Smooth muscle cell (in vitro differentiated cells): Measurements from ENCODE around the gene IQGAP2. TPM values are rescaled to one million over a fixed set of nuclear protein-coding genes. Genes with fewer than 3 reads are reported as not detected.
A peak's percentile ranks its signal among the peaks of the same experiment; 100 is the strongest.
"Not testable (repeated sequence)": the region's sequence is repeated elsewhere in the genome, so short reads cannot be mapped to it uniquely, and the experiment has no call there.

Source experiments
- DNase-seq: peaks from one replicate; lab custom pipeline; 2025; ENCODE audit not compliant: unreplicated experiment; lab: John Stamatoyannopoulos, UW
- H2AFZ ChIP-seq: fragments of 200-600 bp; sonication (generic); 2 replicates; pipeline ENCODE4 v1.6.0; 2016; ENCODE audit warnings: antibody characterized with exemption, low read depth, mild to moderate bottlenecking
- H3F3A ChIP-seq: fragments of 200-600 bp; sonication (generic); 2 replicates; pipeline ENCODE4 v1.6.0; 2017; ENCODE audit warnings: antibody characterized with exemption, low read depth
- H3K27ac ChIP-seq: fragments of 200-600 bp; sonication (generic); 2 replicates; pipeline ENCODE4 v1.5.1; 2016; ENCODE audit warnings: low read depth, mild to moderate bottlenecking
- H3K27me3 ChIP-seq: fragments of 200-600 bp; sonication (generic); 2 replicates; pipeline ENCODE4 v1.6.1; 2016; ENCODE audit warnings: low read depth, mild to moderate bottlenecking
- H3K36me3 ChIP-seq: fragments of 200-600 bp; sonication (generic); 2 replicates; pipeline ENCODE4 v1.5.1; 2016; ENCODE audit warnings: low read depth
- H3K4me1 ChIP-seq: fragments of 200-600 bp; sonication (generic); 2 replicates; pipeline ENCODE4 v1.5.1; 2016; ENCODE audit warnings: low read depth
- H3K4me2 ChIP-seq: fragments of 200-600 bp; sonication (generic); 2 replicates; pipeline ENCODE4 v1.6.0; 2016; ENCODE audit warnings: mild to moderate bottlenecking
- H3K4me3 ChIP-seq: fragments of 200-600 bp; sonication (generic); 2 replicates; pipeline ENCODE4 v1.5.1; 2016; ENCODE audit warnings: mild to moderate bottlenecking
- H3K79me2 ChIP-seq: fragments of 200-600 bp; sonication (generic); 2 replicates; pipeline ENCODE4 v1.6.0; 2016; ENCODE audit warnings: low read depth, mild to moderate bottlenecking
- H3K9ac ChIP-seq: fragments of 200-600 bp; sonication (generic); 2 replicates; pipeline ENCODE4 v1.6.0; 2016; ENCODE audit warnings: low read depth
- H3K9me3 ChIP-seq: fragments of 200-600 bp; sonication (generic); replicated peaks from 2 replicates; pipeline ENCODE4 v1.5.1; 2016; ENCODE audit warnings: low read depth
- H4K20me1 ChIP-seq: fragments of 200-600 bp; sonication (generic); 2 replicates; pipeline ENCODE4 v1.6.0; 2016; ENCODE audit warnings: low read depth
- CTCF ChIP-seq: fragments of 200-600 bp; sonication (generic); IDR thresholded peaks from 2 replicates; pipeline ENCODE4 v1.5.1; 2017; ENCODE audit warnings: borderline replicate concordance, mild to moderate bottlenecking, antibody characterized with exemption; ENCODE audit not compliant: insufficient read depth, poor library complexity, severe bottlenecking
- WGBS: methylation state at CpG from one replicate; pipeline ENCODE4 v1.1.7; 2016; ENCODE audit warnings: low lambda C conversion rate; 5-methylcytosine and 5-hydroxymethylcytosine counted together
- polyA plus RNA-seq: library from polyadenylated mRNA; unstranded; fragments of >200 nt; fragmentation: Nextera tagmentation; extraction: Ambion mirVana; gene quantifications from 2 replicates; pipeline ENCODE4 v1.2.1, GENCODE V29; 2016
- total RNA-seq: library from RNA; depleted of rRNA; stranded (reverse); fragments of >200 nt; gene quantifications from 2 replicates; pipeline ENCODE4 v1.2.3, GENCODE V29; 2014

Gene IQGAP2
- total and polyA plus RNA-seq, 2 experiments from 2014 or later, result 7.3 to 16.6 TPM

GRCh38 chr5:76433261-76433660 lies 30.2 kb downstream of the IQGAP2 start:
- Histone ChIP-seq H3K4me3 (no peak overlapping the region), H3K27ac (no peak overlapping the region), H3K27me3 (no peaks in the 10 kb centered on the region), H2AFZ (no peak overlapping the region), H3K36me3 (no peaks in the 10 kb centered on the region), H3K9me3 (no peaks in the 10 kb centered on the region), H3K9ac (no peak overlapping the region), H3K4me1 (peaks cover 4% of the 10 kb centered on the region), H3K4me2 (peak overlapping the region; percentile 7), H3F3A (no peaks in the 10 kb centered on the region), H3K79me2 (no peaks in the 10 kb centered on the region), H4K20me1 (no peaks in the 10 kb centered on the region)
- WGBS, result 11% methylated on average over 1 of the region's 1 CpG
- TF ChIP-seq CTCF, result no peak
- no peak for DNase-seq

- not testable (repeated sequence) for H3K79me2 ChIP-seq, H3K27ac ChIP-seq, H3K27me3 ChIP-seq, H3K4me3 ChIP-seq, H3F3A ChIP-seq, H2AFZ ChIP-seq, H3K9ac ChIP-seq, DNase-seq, H3K4me1 ChIP-seq, H3K4me2 ChIP-seq, H4K20me1 ChIP-seq, H3K36me3 ChIP-seq, H3K9me3 ChIP-seq
- WGBS, result 100% methylated on average over 3 of the region's 3 CpGs
These were observed 34.4 kb downstream of the IQGAP2 start for GRCh38 chr5:76437507-76437906.

- H3K4me2 ChIP-seq, result no peak overlapping the region
- H3K4me1 ChIP-seq, result peaks cover 3% of the 10 kb centered on the region
- H3F3A ChIP-seq, result no peaks in the 10 kb centered on the region
- 88% methylated on average over 1 of the region's 1 CpG for WGBS
- DNase-seq, result no peak
- H3K4me3 ChIP-seq, result no peak overlapping the region
- TF ChIP-seq CTCF, result no peak
- H3K27me3 ChIP-seq, result no peaks in the 10 kb centered on the region
- no peaks in the 10 kb centered on the region for H4K20me1 ChIP-seq
- no peak overlapping the region for H3K27ac ChIP-seq
- no peak overlapping the region for H3K9ac ChIP-seq
- no peaks in the 10 kb centered on the region for H3K36me3 ChIP-seq
- no peaks in the 10 kb centered on the region for H3K9me3 ChIP-seq
- no peak overlapping the region for H2AFZ ChIP-seq
- H3K79me2 ChIP-seq, result peaks cover 3% of the 10 kb centered on the region
These were observed 34.9 kb downstream of the IQGAP2 start for GRCh38 chr5:76438025-76438424.

- Histone ChIP-seq H2AFZ (no peak overlapping the region), H3K4me1 (no peaks in the 10 kb centered on the region), H4K20me1 (no peaks in the 10 kb centered on the region), H3K4me3 (no peak overlapping the region), H3K4me2 (no peak overlapping the region), H3K36me3 (no peaks in the 10 kb centered on the region), H3K9me3 (no peaks in the 10 kb centered on the region), H3F3A (no peaks in the 10 kb centered on the region), H3K27ac (no peak overlapping the region), H3K9ac (no peak overlapping the region), H3K79me2 (peaks cover 3% of the 10 kb centered on the region), H3K27me3 (no peaks in the 10 kb centered on the region)
- WGBS, result 97% methylated on average over 1 of the region's 1 CpG
- TF ChIP-seq CTCF, result no peak
- DNase-seq, result no peak
These were observed 36.1 kb downstream of the IQGAP2 start for GRCh38 chr5:76439201-76439600.
